K562 (cell line): ENCODE results near the gene DYRK1A. TPM values are rescaled to one million over a fixed set of nuclear protein-coding genes. Genes with fewer than 3 reads are reported as not detected.

Experiments
- CTBP1 ChIP-seq: fragments of 450-650 bp; IDR thresholded peaks from 2 replicates; pipeline ENCODE4 v1.6.1; 2016; ENCODE audit warnings: borderline replicate concordance
- HMBOX1 ChIP-seq: sonication (generic); IDR thresholded peaks from 2 replicates; pipeline ENCODE4 v1.6.1; 2016
- PATZ1 ChIP-seq: fragments of 250-450 bp; sonication (Bioruptor Pico); IDR thresholded peaks from 2 replicates; pipeline ENCODE4 v1.5.0; 2020; ENCODE audit warnings: mild to moderate bottlenecking, borderline replicate concordance
- PTRF ChIP-seq: fragments of 450-650 bp; IDR thresholded peaks from 2 replicates; pipeline ENCODE4 v1.6.1; 2016; ENCODE audit warnings: mild to moderate bottlenecking, missing genetic modification characterization, missing compliant biosample characterization
- SAFB ChIP-seq: fragments of 200-400 bp; formaldehyde crosslinking; IDR thresholded peaks from 2 replicates; pipeline ENCODE4 v1.6.1; 2017; ENCODE audit warnings: low read depth, low read length, borderline replicate concordance
- SMARCB1 ChIP-seq: IDR thresholded peaks from 2 replicates; pipeline ENCODE4 v1.6.1; 2011; ENCODE audit warnings: improper control_type of control experiment, low read depth; ENCODE audit not compliant: insufficient read length
- ZNF3 ChIP-seq: fragments of 250-450 bp; sonication (Bioruptor Pico); IDR thresholded peaks from 2 replicates; pipeline ENCODE4 v1.5.0; 2021; ENCODE audit warnings: mild to moderate bottlenecking, moderate library complexity
- ZNF561 ChIP-seq: fragments of 450-650 bp; formaldehyde crosslinking; conservative IDR thresholded peaks from 2 replicates; pipeline ENCODE4 v1.4.0; 2020; ENCODE audit warnings: mild to moderate bottlenecking, moderate library complexity
- polyA plus RNA-seq, 8 experiments: library from polyadenylated mRNA; depleted of rRNA in 4 of 8; stranded (reverse) in 5 of 8; unstranded in 3 of 8; fragments of >200 nt; fragmentation: Nextera tagmentation in 2 of 8; fragmentation: Illumina TruSeq in 1 of 8; extraction: Ambion mirVana in 2 of 8; extraction: Trizol in 1 of 8; gene quantifications; 2 replicates each; pipeline versions ENCODE4 v1.2.1 to v1.2.3, GENCODE V29; 2011 to 2014; ENCODE audit warnings: inconsistent platforms in 1 of 8, missing spikeins in 1 of 8
- total RNA-seq, 7 experiments: library from RNA; depleted of rRNA in 6 of 7; stranded (reverse); fragments of >200 nt in 6 of 7; fragmentation: Illumina TruSeq in 2 of 7; extraction: Trizol in 2 of 7; gene quantifications; 2 replicates each; pipeline versions ENCODE4 v1.2.1 to v1.2.3, GENCODE V29; 2011 to 2021; ENCODE audit warnings: low replicate concordance in 1 of 7
- TF ChIP-seq, protein P1 (sequence below): IDR thresholded peaks from 2 replicates; pipeline ENCODE4 v1.6.1; 2016; ENCODE audit warnings: missing genetic modification characterization, missing compliant biosample characterization
- TF ChIP-seq, protein P2 (sequence below): fragments of 150-350 bp; IDR thresholded peaks from 2 replicates; pipeline ENCODE4 v1.6.1; 2014; ENCODE audit warnings: low read depth, mild to moderate bottlenecking, low read length, borderline replicate concordance
- TF ChIP-seq, protein P3 (sequence below): fragments of 250-450 bp; sonication (Bioruptor Pico); IDR thresholded peaks from 2 replicates; pipeline ENCODE4 v1.4.0; 2020; ENCODE audit warnings: mild to moderate bottlenecking, moderate library complexity
- TF ChIP-seq, protein P4 (sequence below): fragments of 450-650 bp; formaldehyde crosslinking; IDR thresholded peaks from 2 replicates; pipeline ENCODE4 v1.4.0; 2020; ENCODE audit warnings: mild to moderate bottlenecking

Gene DYRK1A
- total and polyA plus RNA-seq, 9 of the 15 experiments (the other 6 are each of a cell fraction or from before 2014, with no cell fraction given): 3.7 to 64.8 (median 42.3) TPM

DNA sequence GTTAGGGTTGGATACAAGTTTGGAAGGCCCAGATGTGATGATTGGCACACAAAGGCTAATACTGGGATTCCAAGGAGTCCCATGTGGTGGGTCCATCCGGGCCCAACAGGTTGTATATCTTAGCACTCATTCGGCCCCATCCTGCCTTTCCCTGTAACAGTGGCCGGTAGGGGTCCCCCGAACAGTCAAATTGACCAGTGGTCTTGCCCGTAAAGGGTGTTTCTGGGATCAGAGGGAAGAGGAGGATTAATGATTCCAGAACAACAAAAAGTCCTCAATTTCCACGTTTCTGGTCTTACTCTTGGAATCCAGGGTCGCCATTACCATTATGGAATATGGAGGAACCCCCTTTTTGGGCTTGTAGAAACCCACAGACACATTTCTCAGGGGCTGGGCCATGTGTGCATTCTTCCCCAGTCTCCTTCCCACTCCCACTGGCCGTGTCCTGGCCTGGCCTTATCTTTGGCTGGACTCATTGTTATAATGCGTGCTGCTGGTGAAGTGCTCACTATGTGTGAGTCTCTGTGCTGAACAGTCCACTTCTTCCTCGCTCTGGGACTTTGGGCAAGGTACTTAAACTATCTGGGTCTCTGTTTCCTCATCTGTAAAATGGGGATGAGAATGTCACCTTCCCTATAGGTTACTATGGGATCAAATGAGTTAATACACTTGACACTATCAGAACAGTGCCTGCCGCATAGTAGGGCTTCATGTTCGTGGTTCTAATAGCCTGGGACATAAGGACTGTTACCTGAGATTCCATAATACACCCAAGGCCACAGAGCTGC, 161.8 kb downstream of the DYRK1A start (continued):
- TF ChIP-seq, protein P1, sequence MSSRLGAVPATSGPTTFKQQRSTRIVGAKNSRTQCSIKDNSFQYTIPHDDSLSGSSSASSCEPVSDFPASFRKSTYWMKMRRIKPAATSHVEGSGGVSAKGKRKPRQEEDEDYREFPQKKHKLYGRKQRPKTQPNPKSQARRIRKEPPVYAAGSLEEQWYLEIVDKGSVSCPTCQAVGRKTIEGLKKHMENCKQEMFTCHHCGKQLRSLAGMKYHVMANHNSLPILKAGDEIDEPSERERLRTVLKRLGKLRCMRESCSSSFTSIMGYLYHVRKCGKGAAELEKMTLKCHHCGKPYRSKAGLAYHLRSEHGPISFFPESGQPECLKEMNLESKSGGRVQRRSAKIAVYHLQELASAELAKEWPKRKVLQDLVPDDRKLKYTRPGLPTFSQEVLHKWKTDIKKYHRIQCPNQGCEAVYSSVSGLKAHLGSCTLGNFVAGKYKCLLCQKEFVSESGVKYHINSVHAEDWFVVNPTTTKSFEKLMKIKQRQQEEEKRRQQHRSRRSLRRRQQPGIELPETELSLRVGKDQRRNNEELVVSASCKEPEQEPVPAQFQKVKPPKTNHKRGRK: no peak
- TF ChIP-seq, protein P2, sequence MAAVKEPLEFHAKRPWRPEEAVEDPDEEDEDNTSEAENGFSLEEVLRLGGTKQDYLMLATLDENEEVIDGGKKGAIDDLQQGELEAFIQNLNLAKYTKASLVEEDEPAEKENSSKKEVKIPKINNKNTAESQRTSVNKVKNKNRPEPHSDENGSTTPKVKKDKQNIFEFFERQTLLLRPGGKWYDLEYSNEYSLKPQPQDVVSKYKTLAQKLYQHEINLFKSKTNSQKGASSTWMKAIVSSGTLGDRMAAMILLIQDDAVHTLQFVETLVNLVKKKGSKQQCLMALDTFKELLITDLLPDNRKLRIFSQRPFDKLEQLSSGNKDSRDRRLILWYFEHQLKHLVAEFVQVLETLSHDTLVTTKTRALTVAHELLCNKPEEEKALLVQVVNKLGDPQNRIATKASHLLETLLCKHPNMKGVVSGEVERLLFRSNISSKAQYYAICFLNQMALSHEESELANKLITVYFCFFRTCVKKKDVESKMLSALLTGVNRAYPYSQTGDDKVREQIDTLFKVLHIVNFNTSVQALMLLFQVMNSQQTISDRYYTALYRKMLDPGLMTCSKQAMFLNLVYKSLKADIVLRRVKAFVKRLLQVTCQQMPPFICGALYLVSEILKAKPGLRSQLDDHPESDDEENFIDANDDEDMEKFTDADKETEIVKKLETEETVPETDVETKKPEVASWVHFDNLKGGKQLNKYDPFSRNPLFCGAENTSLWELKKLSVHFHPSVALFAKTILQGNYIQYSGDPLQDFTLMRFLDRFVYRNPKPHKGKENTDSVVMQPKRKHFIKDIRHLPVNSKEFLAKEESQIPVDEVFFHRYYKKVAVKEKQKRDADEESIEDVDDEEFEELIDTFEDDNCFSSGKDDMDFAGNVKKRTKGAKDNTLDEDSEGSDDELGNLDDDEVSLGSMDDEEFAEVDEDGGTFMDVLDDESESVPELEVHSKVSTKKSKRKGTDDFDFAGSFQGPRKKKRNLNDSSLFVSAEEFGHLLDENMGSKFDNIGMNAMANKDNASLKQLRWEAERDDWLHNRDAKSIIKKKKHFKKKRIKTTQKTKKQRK: no peak
- TF ChIP-seq HMBOX1 (no peak), ZNF561 (no peak), PTRF (tag) (no peak), CTBP1 (no peak), SAFB (no peak), ZNF3 (CRISPR knock-in tag) (no peak), SMARCB1 (no peak), PATZ1 (CRISPR knock-in tag) (no peak)
- TF ChIP-seq, protein P3, sequence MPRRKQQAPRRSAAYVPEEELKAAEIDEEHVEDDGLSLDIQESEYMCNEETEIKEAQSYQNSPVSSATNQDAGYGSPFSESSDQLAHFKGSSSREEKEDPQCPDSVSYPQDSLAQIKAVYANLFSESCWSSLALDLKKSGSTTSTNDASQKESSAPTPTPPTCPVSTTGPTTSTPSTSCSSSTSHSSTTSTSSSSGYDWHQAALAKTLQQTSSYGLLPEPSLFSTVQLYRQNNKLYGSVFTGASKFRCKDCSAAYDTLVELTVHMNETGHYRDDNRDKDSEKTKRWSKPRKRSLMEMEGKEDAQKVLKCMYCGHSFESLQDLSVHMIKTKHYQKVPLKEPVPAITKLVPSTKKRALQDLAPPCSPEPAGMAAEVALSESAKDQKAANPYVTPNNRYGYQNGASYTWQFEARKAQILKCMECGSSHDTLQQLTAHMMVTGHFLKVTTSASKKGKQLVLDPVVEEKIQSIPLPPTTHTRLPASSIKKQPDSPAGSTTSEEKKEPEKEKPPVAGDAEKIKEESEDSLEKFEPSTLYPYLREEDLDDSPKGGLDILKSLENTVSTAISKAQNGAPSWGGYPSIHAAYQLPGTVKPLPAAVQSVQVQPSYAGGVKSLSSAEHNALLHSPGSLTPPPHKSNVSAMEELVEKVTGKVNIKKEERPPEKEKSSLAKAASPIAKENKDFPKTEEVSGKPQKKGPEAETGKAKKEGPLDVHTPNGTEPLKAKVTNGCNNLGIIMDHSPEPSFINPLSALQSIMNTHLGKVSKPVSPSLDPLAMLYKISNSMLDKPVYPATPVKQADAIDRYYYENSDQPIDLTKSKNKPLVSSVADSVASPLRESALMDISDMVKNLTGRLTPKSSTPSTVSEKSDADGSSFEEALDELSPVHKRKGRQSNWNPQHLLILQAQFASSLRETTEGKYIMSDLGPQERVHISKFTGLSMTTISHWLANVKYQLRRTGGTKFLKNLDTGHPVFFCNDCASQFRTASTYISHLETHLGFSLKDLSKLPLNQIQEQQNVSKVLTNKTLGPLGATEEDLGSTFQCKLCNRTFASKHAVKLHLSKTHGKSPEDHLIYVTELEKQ (CRISPR knock-in tag): no peak
- TF ChIP-seq, protein P4, sequence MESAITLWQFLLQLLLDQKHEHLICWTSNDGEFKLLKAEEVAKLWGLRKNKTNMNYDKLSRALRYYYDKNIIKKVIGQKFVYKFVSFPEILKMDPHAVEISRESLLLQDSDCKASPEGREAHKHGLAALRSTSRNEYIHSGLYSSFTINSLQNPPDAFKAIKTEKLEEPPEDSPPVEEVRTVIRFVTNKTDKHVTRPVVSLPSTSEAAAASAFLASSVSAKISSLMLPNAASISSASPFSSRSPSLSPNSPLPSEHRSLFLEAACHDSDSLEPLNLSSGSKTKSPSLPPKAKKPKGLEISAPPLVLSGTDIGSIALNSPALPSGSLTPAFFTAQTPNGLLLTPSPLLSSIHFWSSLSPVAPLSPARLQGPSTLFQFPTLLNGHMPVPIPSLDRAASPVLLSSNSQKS (CRISPR knock-in tag): no peak
